Suprapubic skin (tissue), 4 donors: ENCODE measurements around the gene TAF1B.

Experiments used
- EP300 ChIP-seq: sonication (generic); formaldehyde crosslinking; IDR thresholded peaks from one replicate; pipeline ENCODE4 v1.6.1; 2017; ENCODE audit warnings: antibody characterized with exemption
- POLR2A ChIP-seq, 2 donors: fragments of 450-650 bp; IDR thresholded peaks; one replicate each; pipeline ENCODE4 v1.6.1; 2017; ENCODE audit warnings: antibody characterized with exemption in 2 of 2, mild to moderate bottlenecking in 2 of 2, moderate library complexity in 2 of 2
- POLR2AphosphoS5 ChIP-seq, 3 donors: sonication (generic); formaldehyde crosslinking; IDR thresholded peaks; one replicate each; pipeline ENCODE4 v1.6.1; 2017; ENCODE audit warnings: antibody characterized with exemption in 3 of 3
- TF ChIP-seq, protein P1 (sequence below), 2 donors: fragments of 200-600 bp in 1 of 2; fragments of 450-650 bp in 1 of 2; sonication (generic) in 1 of 2; IDR thresholded peaks; one replicate each; pipeline ENCODE4 v1.5.1; 2016 to 2019; ENCODE audit warnings: antibody characterized with exemption in 2 of 2, mild to moderate bottlenecking in 1 of 2, moderate library complexity in 1 of 2

DNA sequence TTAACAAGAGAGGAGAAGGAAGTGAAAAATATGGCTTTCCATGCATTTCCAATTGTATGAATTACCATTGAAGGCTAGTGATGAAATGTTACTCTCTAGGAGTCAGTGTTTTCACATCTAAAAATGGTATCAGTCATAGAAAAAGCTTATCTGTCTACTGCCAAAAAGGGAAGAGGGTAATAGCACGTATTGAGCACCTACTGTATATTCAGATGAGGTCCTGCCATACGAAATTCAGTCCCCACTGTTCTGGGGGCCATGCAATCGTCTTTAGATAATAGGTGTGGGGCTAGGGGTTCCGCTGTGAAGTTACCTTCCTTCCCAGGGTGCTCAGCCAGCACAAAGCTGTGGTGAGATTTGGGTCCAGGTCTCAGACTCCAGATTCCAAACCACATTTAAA lies 94.0 kb downstream of the TAF1B start:
- TF ChIP-seq, protein P1, sequence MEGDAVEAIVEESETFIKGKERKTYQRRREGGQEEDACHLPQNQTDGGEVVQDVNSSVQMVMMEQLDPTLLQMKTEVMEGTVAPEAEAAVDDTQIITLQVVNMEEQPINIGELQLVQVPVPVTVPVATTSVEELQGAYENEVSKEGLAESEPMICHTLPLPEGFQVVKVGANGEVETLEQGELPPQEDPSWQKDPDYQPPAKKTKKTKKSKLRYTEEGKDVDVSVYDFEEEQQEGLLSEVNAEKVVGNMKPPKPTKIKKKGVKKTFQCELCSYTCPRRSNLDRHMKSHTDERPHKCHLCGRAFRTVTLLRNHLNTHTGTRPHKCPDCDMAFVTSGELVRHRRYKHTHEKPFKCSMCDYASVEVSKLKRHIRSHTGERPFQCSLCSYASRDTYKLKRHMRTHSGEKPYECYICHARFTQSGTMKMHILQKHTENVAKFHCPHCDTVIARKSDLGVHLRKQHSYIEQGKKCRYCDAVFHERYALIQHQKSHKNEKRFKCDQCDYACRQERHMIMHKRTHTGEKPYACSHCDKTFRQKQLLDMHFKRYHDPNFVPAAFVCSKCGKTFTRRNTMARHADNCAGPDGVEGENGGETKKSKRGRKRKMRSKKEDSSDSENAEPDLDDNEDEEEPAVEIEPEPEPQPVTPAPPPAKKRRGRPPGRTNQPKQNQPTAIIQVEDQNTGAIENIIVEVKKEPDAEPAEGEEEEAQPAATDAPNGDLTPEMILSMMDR (IDR thresholded peaks at IDR 0.05): no peak
- no peak for TF ChIP-seq POLR2A (IDR thresholded peaks at IDR 0.05)
- TF ChIP-seq POLR2AphosphoS5 (IDR thresholded peaks at IDR 0.05): no peak
- no peak for TF ChIP-seq EP300
